Measurements from ENCODE around the gene CCNF.

GRCh38 chr16:2499890-2500429 lies 70.7 kb downstream of the CCNF start:
- TF ChIP-seq CTCF (IDR thresholded peaks at IDR 0.05; ENCODE audit: insufficient read depth, low read length): no peak
- TF ChIP-seq GABPA (IDR thresholded peaks at IDR 0.05; ENCODE audit: low read depth): no peak
- TF ChIP-seq POLR2AphosphoS5 (IDR thresholded peaks at IDR 0.05; ENCODE audit: low read depth): no peak
- TF ChIP-seq SPI1 (IDR thresholded peaks at IDR 0.05; ENCODE audit: borderline replicate concordance, low read depth): no peak
